Stimulated activated CD8-positive, alpha-beta memory T cell treated with anti-CD3 and anti-CD28 coated beads, Interleukin-12 subunit alpha, Interleukin-12 subunit beta, amount 100 ng/mL, for 24 hours (primary cell): ENCODE data around the gene FGF14.

Experiments
- DNase-seq: peaks from one replicate; pipeline ENCODE4 v3.0.0-alpha.2; 2020; ENCODE audit errors: extremely low read depth

The FGF14 gene

DNA sequence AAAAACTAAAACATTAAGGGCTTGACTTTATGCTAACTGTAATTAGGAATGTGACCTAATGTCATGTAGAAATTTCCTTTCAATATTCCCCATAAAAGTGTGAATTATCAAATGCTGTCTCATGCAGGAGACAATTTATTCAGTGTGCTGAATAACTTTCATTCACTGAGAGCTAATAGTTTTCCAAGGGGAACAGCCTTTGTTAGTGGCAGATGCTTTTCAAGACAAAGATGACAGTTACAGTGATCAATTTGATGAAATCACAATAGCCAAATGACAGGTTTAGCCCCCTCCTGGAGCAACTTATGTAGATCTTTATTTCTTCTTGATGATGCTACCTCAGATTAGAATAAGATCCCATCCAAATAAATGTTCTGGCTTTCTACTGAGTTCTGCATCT, 673.8 kb downstream of the FGF14 start:
- no peak for DNase-seq

DNA sequence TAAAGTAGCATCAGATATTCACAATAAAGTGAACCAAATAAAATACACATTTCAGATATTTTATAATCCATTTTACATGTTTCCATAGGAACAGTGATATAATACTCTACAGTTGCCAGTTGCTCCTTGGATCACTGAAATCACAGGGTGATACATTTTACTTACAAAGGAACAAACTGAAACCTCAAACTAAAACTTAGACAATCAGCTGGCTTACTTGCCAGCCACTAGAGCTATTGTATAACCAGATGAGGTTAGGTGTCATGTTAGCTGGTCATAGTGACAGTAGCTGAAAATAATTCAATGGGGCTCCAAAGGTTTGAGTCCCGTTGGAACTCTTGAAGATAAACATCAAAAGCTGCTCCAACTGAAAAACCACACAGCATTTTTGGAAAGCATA, 674.7 kb downstream of the FGF14 start:
- DNase-seq, result no peak

DNA sequence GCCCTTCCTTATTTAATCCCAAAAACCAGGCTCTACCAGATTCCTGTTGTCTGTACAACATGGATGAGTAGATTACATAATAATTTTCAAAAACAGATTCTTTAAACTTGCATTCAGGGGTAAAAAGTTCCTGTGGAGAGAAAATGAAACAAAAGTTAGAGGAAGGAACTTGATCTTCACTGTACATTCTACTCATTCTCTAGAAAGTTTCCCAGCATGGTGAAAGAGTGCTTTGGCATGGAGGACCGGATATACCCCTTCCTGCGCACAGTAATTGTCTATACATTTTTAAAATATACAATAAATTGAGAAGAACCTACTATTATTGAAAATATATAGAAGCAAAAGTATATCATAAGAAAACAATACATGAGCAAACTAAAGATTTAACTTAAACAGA, 675.2 kb downstream of the FGF14 start:
- no peak for DNase-seq

DNA sequence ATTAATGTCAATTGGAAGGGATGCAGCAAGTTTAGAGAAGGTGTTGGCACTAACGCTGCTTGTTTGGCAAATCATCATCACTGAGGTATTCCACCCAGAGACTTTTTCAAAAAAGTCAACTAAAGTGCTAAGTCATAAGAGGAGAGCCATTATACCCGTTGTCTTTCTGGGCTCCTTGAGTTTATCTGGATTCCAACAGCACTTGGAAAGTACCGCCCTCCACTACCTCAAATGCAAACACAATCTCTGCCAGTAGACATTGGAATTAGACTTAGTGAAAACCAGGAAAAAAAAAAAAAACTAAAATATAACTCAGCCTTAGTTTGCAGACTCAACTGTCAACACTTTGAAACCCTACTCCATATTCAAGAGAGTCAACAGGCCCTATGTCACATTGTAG, 683.4 kb downstream of the FGF14 start:
- DNase-seq, result no peak

- DNase-seq, result no peak
These were observed 684.5 kb downstream of the FGF14 start for GRCh38 chr13:101717353-101717752.

GRCh38 chr13:101714195-101714594, 687.7 kb downstream of the FGF14 start:
- DNase-seq, result no peak

- no peak for DNase-seq
These were observed 689.9 kb downstream of the FGF14 start for GRCh38 chr13:101712026-101712348.

- DNase-seq, result no peak
These were observed 690.4 kb downstream of the FGF14 start for GRCh38 chr13:101711307-101712025.

GRCh38 chr13:101709952-101710351, 691.9 kb downstream of the FGF14 start:
- no peak for DNase-seq

DNA sequence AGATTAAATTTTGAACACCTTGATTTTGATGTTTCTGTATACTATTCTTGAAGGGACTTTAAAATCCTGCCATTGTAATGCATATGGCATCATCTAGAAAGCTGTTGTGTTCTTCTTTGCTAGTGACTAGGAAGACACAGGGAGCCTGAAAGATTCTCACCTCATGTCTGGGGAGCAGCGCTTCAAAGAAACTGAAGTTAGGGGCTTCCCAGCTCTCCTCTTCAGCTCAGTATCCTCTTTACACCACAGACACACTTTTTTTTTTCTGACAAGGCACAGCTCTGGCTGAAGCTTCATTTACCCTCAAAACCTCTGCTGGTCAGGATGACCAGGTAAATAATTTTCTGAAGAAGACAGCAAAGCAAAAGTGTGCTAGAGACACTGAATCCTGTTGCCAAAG, 693.7 kb downstream of the FGF14 start:
- no peak for DNase-seq

DNA sequence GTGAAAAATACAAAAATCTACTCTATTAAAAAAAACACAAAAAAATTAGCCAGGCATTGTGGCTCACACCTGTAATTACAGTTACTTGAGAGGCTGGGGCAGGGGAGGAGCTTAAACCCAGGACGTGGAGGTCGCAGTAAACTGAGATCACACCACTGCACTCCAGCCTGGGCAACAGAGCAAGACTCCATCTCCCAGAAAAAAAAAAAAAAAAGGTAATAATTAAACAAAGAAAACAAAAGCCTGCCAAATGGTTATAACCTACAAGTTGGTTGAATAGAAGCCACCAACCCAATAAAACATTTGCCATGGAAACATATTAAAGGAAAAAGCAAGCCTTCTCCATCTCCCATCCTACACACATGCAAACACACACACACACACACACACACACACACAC, 694.2 kb downstream of the FGF14 start:
- DNase-seq, result no peak

DNA sequence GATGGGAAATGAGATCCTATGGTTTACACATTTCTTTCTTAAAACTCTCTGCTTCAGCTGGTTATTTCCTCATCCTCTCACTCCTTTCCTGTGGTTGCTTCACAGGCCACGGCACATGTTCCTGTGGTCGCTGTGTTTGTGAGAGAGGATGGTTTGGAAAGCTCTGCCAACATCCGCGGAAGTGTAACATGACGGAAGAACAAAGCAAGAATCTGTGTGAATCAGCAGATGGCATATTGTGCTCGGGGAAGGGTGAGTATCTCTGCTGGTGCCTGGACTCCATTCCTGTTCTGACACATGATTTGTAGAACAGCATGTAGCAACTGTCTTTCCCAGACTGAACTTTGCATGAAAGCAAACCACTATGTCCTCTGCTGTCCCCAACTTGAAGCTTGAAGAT, 695.2 kb downstream of the FGF14 start:
- DNase-seq, result no peak

GRCh38 chr13:101703838-101704237, 698.0 kb downstream of the FGF14 start:
- no peak for DNase-seq

DNA sequence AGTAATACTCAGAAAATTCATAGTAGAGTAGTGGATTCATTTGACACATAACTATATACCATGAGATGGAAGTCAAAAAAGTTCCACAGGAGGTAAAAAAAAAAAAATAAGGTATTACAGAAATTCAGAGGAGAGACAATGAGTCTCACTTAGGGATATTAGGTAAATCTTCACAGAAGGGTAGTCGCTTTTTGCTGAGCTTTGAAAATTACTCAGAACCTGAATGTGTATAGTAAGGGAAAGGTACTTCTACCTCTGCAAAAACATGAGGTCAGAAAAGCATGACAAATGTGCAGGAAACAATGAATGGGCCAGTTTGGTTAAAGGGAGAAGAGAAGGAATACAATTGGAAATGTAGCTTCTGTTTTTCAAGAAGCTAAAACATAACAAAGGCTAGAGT, 698.8 kb downstream of the FGF14 start:
- DNase-seq, result no peak

DNA sequence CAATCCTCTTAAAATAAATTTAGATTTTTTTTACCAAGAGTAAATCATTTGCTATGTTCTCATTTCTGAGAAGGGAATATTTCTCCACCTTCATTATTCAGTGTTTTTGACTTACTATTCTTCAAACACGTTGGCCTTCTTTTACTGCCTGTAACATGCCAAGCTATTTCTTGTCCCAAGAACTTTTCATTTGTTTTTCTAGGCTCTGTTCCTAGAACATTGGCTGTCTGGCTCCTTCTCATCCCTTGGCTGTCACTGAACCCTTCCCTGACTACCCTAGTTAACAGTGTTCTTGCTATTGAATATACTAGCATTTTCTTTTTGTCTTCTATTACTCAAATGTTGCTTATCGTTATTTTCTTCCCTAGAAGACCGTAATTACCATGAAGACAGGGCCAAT, 701.2 kb downstream of the FGF14 start:
- DNase-seq, result no peak

DNA sequence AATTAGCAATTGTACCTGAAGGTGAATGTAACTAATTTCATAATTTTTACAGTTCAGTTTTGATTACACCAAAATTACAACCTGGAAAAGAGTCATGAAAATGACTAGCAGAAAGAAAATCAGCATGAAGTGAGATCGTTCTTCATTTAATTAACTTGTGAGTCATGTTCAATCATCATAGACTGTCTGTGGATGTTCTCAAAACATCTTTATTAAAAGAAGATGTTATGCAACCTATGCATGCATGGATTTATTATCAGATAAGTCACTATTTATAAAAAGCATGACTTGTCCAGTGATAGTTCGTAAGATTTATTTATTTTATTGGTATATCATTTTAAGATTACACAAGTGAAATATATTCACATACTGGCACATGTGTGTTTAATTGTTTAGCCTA, 703.4 kb downstream of the FGF14 start:
- no peak for DNase-seq

DNA sequence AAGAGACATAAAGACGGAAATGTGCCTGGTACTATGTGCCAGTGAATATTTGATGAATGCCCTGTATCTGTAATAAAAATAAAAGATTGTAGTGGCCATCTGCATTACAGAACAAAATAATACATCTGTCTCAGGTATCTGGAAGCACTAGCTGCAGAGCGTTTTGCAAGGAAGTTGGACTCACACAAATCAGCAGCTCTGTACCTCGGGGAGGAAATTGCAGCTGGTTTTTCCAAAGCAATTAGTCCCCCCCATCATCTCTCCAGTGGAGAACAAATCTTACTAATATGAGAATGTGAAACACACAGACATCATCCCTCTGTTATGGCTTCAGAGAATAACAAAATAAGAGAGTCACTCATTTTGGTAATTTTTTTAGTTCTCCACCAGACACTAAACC, 704.1 kb downstream of the FGF14 start:
- DNase-seq, result no peak

GRCh38 chr13:101695870-101696516, 705.9 kb downstream of the FGF14 start:
- no peak for DNase-seq

DNA sequence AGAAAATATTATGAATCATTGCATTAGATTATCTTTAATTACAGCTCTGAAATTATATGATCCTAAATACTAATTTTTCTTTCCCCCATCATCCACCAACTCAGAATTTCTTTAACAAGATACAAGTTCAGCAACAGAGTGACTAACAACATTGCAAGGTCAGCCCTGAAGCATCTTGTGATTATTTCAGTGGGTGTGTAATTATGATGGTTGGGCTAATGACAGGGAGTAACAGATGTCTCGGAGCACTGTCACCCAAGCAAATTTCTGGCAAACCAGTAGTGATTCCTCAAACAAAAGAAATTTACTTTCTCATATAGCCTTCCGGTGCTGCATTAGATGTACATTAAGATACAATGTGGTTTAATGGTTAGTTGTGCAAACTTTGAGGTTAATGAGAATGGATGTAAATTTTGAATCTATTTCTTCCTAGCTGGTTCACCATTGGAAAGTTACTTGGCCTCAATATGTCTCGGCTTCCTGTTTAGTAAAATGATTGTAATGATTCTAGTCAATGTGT, 710.4 kb downstream of the FGF14 start:
- DNase-seq, result no peak

- no peak for DNase-seq
These were observed 711.0 kb downstream of the FGF14 start for GRCh38 chr13:101690871-101691270.

GRCh38 chr13:101686003-101686402, 715.8 kb downstream of the FGF14 start:
- no peak for DNase-seq

DNA sequence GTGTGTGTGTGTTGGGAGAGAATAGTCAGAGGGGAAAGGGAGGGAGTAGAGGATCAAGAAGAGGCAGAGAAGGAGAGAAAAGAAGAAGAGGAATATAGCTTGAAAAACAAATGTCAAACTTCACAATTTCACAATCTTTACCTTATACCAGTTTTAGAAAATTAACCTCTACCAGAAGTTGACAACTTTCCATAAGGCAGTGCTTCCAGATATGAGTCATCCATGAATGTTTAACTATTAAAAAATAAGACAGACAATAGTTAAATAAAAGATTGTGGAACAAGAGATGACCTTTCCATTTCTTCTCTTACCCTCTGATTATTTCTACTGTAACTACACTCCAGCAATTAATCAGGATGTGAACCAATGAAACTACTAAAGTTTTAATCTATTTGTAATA, 720.0 kb downstream of the FGF14 start:
- no peak for DNase-seq

DNA sequence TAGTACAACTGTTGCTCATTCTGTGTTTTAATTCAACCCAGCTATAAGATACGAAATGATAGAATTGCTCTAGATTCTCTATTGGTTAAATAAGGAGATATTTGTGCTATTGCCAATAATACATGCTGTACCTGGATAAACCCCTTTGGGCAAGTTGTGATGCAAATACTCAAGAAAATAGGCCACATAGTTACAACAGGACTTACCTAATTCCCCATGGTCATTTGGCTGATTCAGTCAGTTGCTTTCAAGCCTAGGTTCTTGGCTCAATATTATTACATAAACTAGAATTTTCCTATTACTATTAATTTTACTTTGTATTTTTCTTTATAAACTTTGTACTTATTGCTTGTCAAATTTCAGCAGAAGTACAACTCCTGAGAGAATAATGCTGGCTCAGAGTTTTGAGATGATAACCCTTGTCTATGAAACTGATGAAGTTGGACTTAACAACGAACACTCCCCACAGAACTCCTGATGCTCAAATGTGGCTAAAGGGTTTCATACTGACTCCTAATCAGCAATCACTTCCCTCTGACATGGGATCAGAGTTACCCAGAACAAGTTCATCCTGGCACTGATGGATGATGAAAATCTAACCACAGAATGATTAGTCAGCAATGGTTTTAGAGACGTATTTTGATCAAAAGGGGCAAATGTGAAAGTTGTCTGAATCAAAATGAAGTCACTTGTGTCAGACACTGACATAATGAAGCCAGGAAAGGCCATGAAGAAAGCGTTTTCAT, 728.3 kb downstream of the FGF14 start:
- DNase-seq, result no peak
